ENCODE results near the gene RGS4.

RGS4 gene

GRCh38 chr1:163104385-163105099, 35.4 kb downstream of the RGS4 start:
- ChIA-PET POLR2A (no interaction called here), CTCF (no interaction called here)
- TF ChIP-seq CTBP1 (IDR thresholded peaks at IDR 0.05; ENCODE audit: borderline replicate concordance): no peak
- no peak for TF ChIP-seq ELF4 (IDR thresholded peaks at IDR 0.05)
- TF ChIP-seq ZNF384 (IDR thresholded peaks at IDR 0.05): no peak
- TF ChIP-seq, protein P1, sequence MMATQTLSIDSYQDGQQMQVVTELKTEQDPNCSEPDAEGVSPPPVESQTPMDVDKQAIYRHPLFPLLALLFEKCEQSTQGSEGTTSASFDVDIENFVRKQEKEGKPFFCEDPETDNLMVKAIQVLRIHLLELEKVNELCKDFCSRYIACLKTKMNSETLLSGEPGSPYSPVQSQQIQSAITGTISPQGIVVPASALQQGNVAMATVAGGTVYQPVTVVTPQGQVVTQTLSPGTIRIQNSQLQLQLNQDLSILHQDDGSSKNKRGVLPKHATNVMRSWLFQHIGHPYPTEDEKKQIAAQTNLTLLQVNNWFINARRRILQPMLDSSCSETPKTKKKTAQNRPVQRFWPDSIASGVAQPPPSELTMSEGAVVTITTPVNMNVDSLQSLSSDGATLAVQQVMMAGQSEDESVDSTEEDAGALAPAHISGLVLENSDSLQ (IDR thresholded peaks at IDR 0.05): no peak
- no peak for TF ChIP-seq FOXM1 (IDR thresholded peaks at IDR 0.05; ENCODE audit: borderline replicate concordance)
- no peak for TF ChIP-seq SP1 (IDR thresholded peaks at IDR 0.05)
- TF ChIP-seq FOXA1 (IDR thresholded peaks at IDR 0.05): no peak
- no peak for TF ChIP-seq ARNT (IDR thresholded peaks at IDR 0.05)
- no peak for TF ChIP-seq SUZ12 (IDR thresholded peaks at IDR 0.05)
- TF ChIP-seq HDGF (IDR thresholded peaks at IDR 0.05; ENCODE audit: borderline replicate concordance): no peak
- TF ChIP-seq FOXK2 (IDR thresholded peaks at IDR 0.05): no peak
- TF ChIP-seq LEF1 (IDR thresholded peaks at IDR 0.05; ENCODE audit: borderline replicate concordance): no peak
- no peak for TF ChIP-seq TARDBP (IDR thresholded peaks at IDR 0.05)
- TF ChIP-seq BHLHE40 (IDR thresholded peaks at IDR 0.05; ENCODE audit: borderline replicate concordance): no peak
- DNase-seq (ENCODE audit: extremely low spot score): no peak

DNA sequence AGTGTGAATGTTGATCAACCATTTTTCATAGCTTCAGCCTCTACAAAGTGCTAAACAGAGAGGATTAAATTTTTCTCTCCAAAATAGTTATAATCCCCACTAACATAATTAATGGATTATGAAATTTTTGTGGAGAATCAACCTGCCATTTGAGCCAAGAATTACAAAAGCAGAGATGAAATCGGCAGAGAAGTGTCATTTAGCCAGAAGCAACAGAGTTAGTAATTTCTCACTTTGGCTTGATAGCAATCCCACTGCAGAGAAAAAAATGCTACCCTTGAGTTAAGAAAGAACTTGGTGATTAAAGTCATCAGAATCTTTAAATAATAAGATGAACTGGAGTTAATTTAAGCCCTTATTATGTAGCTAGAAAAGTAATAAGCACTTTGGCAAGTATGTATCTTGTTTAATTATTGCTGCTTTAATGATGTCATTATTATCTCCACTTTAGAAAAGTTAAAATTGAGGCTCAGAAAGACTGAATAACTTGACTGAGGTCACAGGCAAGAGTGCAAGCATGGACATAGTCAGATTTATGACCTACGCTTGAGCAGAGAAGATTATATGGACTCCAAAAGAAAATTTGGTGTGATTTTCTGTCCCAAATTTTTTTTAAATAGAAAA, 37.3 kb downstream of the RGS4 start:
- ChIA-PET POLR2A (no interaction called here), CTCF (no interaction called here)
- DNase-seq (ENCODE audit: extremely low spot score): no peak
- TF ChIP-seq SUZ12 (IDR thresholded peaks at IDR 0.05) (no peak), LEF1 (IDR thresholded peaks at IDR 0.05; ENCODE audit: borderline replicate concordance) (no peak), NFRKB (IDR thresholded peaks at IDR 0.05) (no peak), FOXA1 (IDR thresholded peaks at IDR 0.05) (no peak), SP1 (IDR thresholded peaks at IDR 0.05) (no peak), FOXK2 (IDR thresholded peaks at IDR 0.05) (no peak), L3MBTL2 (conservative IDR thresholded peaks at IDR 0.05) (no peak)

GRCh38 chr1:163107655-163108054, 38.5 kb downstream of the RGS4 start:
- CTCF ChIA-PET: no interaction called here
- TF ChIP-seq HDGF (IDR thresholded peaks at IDR 0.05; ENCODE audit: borderline replicate concordance) (no peak), TARDBP (IDR thresholded peaks at IDR 0.05) (no peak), SUZ12 (IDR thresholded peaks at IDR 0.05) (no peak), ZNF384 (IDR thresholded peaks at IDR 0.05) (no peak), BHLHE40 (IDR thresholded peaks at IDR 0.05; ENCODE audit: borderline replicate concordance) (no peak), L3MBTL2 (conservative IDR thresholded peaks at IDR 0.05) (no peak), LEF1 (IDR thresholded peaks at IDR 0.05; ENCODE audit: borderline replicate concordance) (no peak), ELF4 (IDR thresholded peaks at IDR 0.05) (no peak), ARNT (IDR thresholded peaks at IDR 0.05) (no peak), FOXM1 (IDR thresholded peaks at IDR 0.05; ENCODE audit: borderline replicate concordance) (no peak)
- TF ChIP-seq, protein P1 (IDR thresholded peaks at IDR 0.05): no peak
- DNase-seq (ENCODE audit: extremely low spot score): no peak

DNA sequence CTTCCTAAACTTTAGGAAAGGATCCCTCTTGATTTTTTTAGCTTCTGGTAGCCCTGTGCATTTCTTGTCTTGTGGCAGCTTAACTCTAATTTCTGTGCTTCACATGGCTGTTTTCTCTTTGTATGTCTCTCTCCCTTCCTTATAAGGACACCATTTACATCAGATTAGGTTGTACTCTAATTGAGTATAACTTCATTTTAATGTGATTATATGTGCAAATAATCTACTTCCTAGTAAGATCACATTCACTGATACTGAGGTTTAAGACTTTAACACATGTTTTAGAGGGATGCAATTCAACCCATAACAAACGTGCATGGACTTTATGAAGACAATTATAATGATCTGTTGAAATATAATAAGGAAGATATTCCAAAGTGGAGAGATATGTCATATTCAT, 46.7 kb downstream of the RGS4 start:
- CTCF ChIA-PET: no interaction called here
- POLR2A ChIA-PET: no interaction called here
- no peak for DNase-seq (ENCODE audit: extremely low spot score)
- no peak for TF ChIP-seq ELF4 (IDR thresholded peaks at IDR 0.05)
- no peak for TF ChIP-seq FOXM1 (IDR thresholded peaks at IDR 0.05; ENCODE audit: borderline replicate concordance)
- TF ChIP-seq ARNT (IDR thresholded peaks at IDR 0.05): no peak
- TF ChIP-seq SP1 (IDR thresholded peaks at IDR 0.05): no peak
- no peak for TF ChIP-seq CTBP1 (IDR thresholded peaks at IDR 0.05; ENCODE audit: borderline replicate concordance)
- TF ChIP-seq L3MBTL2 (conservative IDR thresholded peaks at IDR 0.05): no peak
- no peak for TF ChIP-seq ZNF384 (IDR thresholded peaks at IDR 0.05)
- no peak for TF ChIP-seq SUZ12 (IDR thresholded peaks at IDR 0.05)
- TF ChIP-seq FOXK2 (IDR thresholded peaks at IDR 0.05): no peak
- TF ChIP-seq NFRKB (IDR thresholded peaks at IDR 0.05): no peak
- no peak for TF ChIP-seq FOXA1 (IDR thresholded peaks at IDR 0.05)
- TF ChIP-seq LEF1 (IDR thresholded peaks at IDR 0.05; ENCODE audit: borderline replicate concordance): no peak
- TF ChIP-seq TARDBP (IDR thresholded peaks at IDR 0.05): no peak
- TF ChIP-seq HDGF (IDR thresholded peaks at IDR 0.05; ENCODE audit: borderline replicate concordance): no peak
- TF ChIP-seq, protein P1 (IDR thresholded peaks at IDR 0.05): no peak
- TF ChIP-seq BHLHE40 (IDR thresholded peaks at IDR 0.05; ENCODE audit: borderline replicate concordance): no peak

More at GRCh38 chr1:163107655-163108054, 38.5 kb downstream of the RGS4 start:
- POLR2A ChIA-PET: no interaction called here

DNA sequence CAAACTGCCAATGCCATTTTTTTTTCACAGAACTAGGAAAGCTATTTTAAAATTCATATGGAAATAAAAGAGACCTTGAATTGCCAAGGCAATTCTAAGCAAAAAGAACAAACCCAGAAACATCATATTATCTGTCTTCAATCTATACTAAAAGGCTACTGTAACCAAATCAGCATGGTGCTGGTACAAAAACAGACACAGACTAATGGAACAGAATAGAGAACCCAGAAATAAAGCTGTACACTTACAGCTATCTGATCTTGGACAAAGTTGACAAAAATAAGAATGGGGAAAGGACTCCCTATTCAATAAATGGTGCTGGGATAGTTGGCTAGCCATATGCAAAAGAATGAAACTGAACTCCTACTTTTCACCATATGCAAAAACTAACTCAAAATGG, 50.5 kb downstream of the RGS4 start:
- no peak for DNase-seq (ENCODE audit: extremely low spot score)
- ChIA-PET CTCF (no interaction called here), POLR2A (no interaction called here)
- TF ChIP-seq CTBP1 (IDR thresholded peaks at IDR 0.05; ENCODE audit: borderline replicate concordance) (no peak), HDGF (IDR thresholded peaks at IDR 0.05; ENCODE audit: borderline replicate concordance) (no peak), ARNT (IDR thresholded peaks at IDR 0.05) (no peak), NFRKB (IDR thresholded peaks at IDR 0.05) (no peak), L3MBTL2 (conservative IDR thresholded peaks at IDR 0.05) (no peak), SP1 (IDR thresholded peaks at IDR 0.05) (no peak), FOXK2 (IDR thresholded peaks at IDR 0.05) (no peak), BHLHE40 (IDR thresholded peaks at IDR 0.05; ENCODE audit: borderline replicate concordance) (no peak), TARDBP (IDR thresholded peaks at IDR 0.05) (no peak), ELF4 (IDR thresholded peaks at IDR 0.05) (no peak), LEF1 (IDR thresholded peaks at IDR 0.05; ENCODE audit: borderline replicate concordance) (no peak), ZNF384 (IDR thresholded peaks at IDR 0.05) (no peak), FOXA1 (IDR thresholded peaks at IDR 0.05) (no peak)
- TF ChIP-seq, protein P1 (IDR thresholded peaks at IDR 0.05): no peak

Measured in HEK293T (cell line).